ENCODE data around the gene TMEM52B. TPM values are rescaled to one million over a fixed set of nuclear protein-coding genes. Genes with fewer than 3 reads are reported as not detected.
"Not testable (repeated sequence)": the region's sequence is repeated elsewhere in the genome, so short reads cannot be mapped to it uniquely, and the experiment has no call there.

The TMEM52B gene
- total and polyA plus RNA-seq, 2 of the 13 experiments (the other 11 are each of a cell fraction or from before 2014, with no cell fraction given) = not detected

GRCh38 chr12:10223208-10223607 lies 44.4 kb downstream of the TMEM52B start:
- Histone ChIP-seq H2AFZ (ENCODE audit: low read length) (no peak overlapping the region), H4K20me1 (ENCODE audit: insufficient read depth, low read length) (no peaks in the 10 kb centered on the region), H3K79me2 (ENCODE audit: insufficient read depth, low read length) (no peaks in the 10 kb centered on the region), H3K27ac (ENCODE audit: extremely low read length, insufficient read depth, low read length) (no peak overlapping the region), H3K27me3 (ENCODE audit: control insufficient read depth in 1 of 2, insufficient read depth in 2 of 2, low read length in 2 of 2) (no peaks in the 10 kb centered on the region), H3K36me3 (replicated peaks in 1 of 2; ENCODE audit: control insufficient read depth in 1 of 2, insufficient read depth in 2 of 2, low read length in 2 of 2) (peaks cover 1 to 21% of the 10 kb centered on the region in 2 experiments; a peak in 3 of 5 replicates), H3K4me3 (replicated peaks in 1 of 3; ENCODE audit: insufficient read depth in 1 of 3, low read depth in 2 of 3, low read length in 3 of 3) (no peak overlapping the region), H3K4me1 (ENCODE audit: insufficient read depth, low read length) (no peaks in the 10 kb centered on the region), H3K9ac (ENCODE audit: insufficient read depth, low read depth, low read length) (no peak overlapping the region), H3K4me2 (ENCODE audit: low read depth, low read length) (no peak overlapping the region), H3K9me3 (ENCODE audit: low read length) (no peaks in the 10 kb centered on the region)
- 94% methylated on average over 5 of the region's 5 CpGs for WGBS (ENCODE audit: low lambda C conversion rate)
- TF ChIP-seq MED13 (CRISPR knock-in tag; IDR thresholded peaks at IDR 0.05) (no peak), PAWR (CRISPR knock-in tag; IDR thresholded peaks at IDR 0.05; ENCODE audit: borderline replicate concordance) (no peak), MAFK (conservative IDR thresholded peaks at IDR 0.05 in 1 of 2, IDR thresholded peaks at IDR 0.05 in 1 of 2; ENCODE audit: low read length in 2 of 2) (peak; percentile 15 to 43; a peak in 2 of 4 replicates), PCBP1 (IDR thresholded peaks at IDR 0.05; ENCODE audit: borderline replicate concordance, low read depth, low read length) (no peak), RARA (CRISPR knock-in tag; IDR thresholded peaks at IDR 0.05) (no peak), MAFF (IDR thresholded peaks at IDR 0.05; ENCODE audit: low read depth, low read length) (0 out of 2 replicates have a peak, but pooled peaks have one; percentile 12)
- POLR2A ChIA-PET = no interaction called here
- FAIRE-seq = no peak
- no TSS peak for BruUV-seq (replicated peaks)
- no peak for ATAC-seq
- no peak for DNase-seq (ENCODE audit: low spot score)
- intact Hi-C loops (cut with micrococcal nuclease; ENCODE audit: unreplicated experiment) = no loop called here
- CTCF ChIA-PET (ENCODE audit: low intra/inter-chr PET ratio, low total read pairs) = no interaction called here
- in situ Hi-C loops (cut with HindIII; ENCODE audit: extremely low pct_ligation_motif_present, low pct_unique_long_range_greater_than_20kb) = no loop called here

- H3K27ac ChIP-seq (ENCODE audit: extremely low read length, insufficient read depth, low read length); in situ Hi-C loops (cut with HindIII; ENCODE audit: extremely low pct_ligation_motif_present, low pct_unique_long_range_greater_than_20kb); H3K4me2 ChIP-seq (ENCODE audit: low read depth, low read length); POLR2A ChIA-PET; BruUV-seq (replicated peaks); H3K4me1 ChIP-seq (ENCODE audit: insufficient read depth, low read length); DNase-seq (ENCODE audit: low spot score); ATAC-seq; H3K79me2 ChIP-seq (ENCODE audit: insufficient read depth, low read length); FAIRE-seq; H3K9ac ChIP-seq (ENCODE audit: insufficient read depth, low read depth, low read length); H4K20me1 ChIP-seq (ENCODE audit: insufficient read depth, low read length); H3K9me3 ChIP-seq (ENCODE audit: low read length); H3K4me3 ChIP-seq (replicated peaks in 1 of 3; ENCODE audit: insufficient read depth in 1 of 3, low read depth in 2 of 3, low read length in 3 of 3); CTCF ChIA-PET (ENCODE audit: low intra/inter-chr PET ratio, low total read pairs); intact Hi-C loops (cut with micrococcal nuclease; ENCODE audit: unreplicated experiment); H2AFZ ChIP-seq (ENCODE audit: low read length); H3K27me3 ChIP-seq (ENCODE audit: control insufficient read depth in 1 of 2, insufficient read depth in 2 of 2, low read length in 2 of 2): not testable (repeated sequence)
- WGBS (ENCODE audit: low lambda C conversion rate) = 100% methylated on average over 3 of the region's 26 CpGs
- H3K36me3 ChIP-seq (replicated peaks in 1 of 2; ENCODE audit: control insufficient read depth in 1 of 2, insufficient read depth in 2 of 2, low read length in 2 of 2) = peaks cover 1 to 14% of the 10 kb centered on the region in 2 experiments; a peak in 3 of 5 replicates
Measured at GRCh38 chr12:10225426-10225825, 46.6 kb downstream of the TMEM52B start.

All from HepG2 (cell line).